Vagina (tissue), 2 donors: ENCODE results near the gene NPAS3.

Source experiments
- POLR2A ChIP-seq, 2 donors: fragments of 450-650 bp; IDR thresholded peaks; one replicate each; pipeline ENCODE4 v1.6.1; 2017; ENCODE audit warnings: antibody characterized with exemption in 2 of 2, mild to moderate bottlenecking in 2 of 2, moderate library complexity in 2 of 2
- POLR2AphosphoS5 ChIP-seq, 2 donors: sonication (generic); formaldehyde crosslinking; IDR thresholded peaks; one replicate each; pipeline ENCODE4 v1.9.0; 2017; ENCODE audit warnings: antibody characterized with exemption in 2 of 2, mild to moderate bottlenecking in 2 of 2, low read depth in 1 of 2; ENCODE audit not compliant: insufficient read depth in 1 of 2
- TF ChIP-seq, protein P1 (sequence below), 3 experiments: fragments of 450-650 bp in 2 of 3; fragments of 200-600 bp in 1 of 3; sonication (generic) in 1 of 3; IDR thresholded peaks; one replicate each; pipeline ENCODE4 v1.5.1; 2017 to 2019; ENCODE audit warnings: antibody characterized with exemption in 3 of 3, mild to moderate bottlenecking in 2 of 3, moderate library complexity in 2 of 3

DNA sequence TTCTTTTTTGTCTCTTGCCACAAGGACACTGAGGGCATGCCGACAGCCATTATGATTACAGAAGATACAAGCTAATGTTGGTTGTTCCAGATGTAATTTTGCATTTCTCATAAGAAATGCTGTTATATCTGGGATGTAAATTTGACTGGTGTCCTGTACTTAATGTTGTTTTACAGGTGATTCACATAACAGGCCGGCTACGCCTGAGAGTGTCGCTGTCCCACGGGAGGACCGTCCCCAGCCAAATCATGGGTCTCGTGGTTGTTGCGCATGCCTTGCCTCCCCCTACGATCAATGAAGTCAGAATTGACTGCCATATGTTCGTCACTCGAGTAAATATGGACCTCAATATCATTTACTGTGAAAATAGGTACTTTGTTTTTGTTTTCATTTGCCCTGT lies 835.5 kb downstream of the NPAS3 start:
- TF ChIP-seq, protein P1, sequence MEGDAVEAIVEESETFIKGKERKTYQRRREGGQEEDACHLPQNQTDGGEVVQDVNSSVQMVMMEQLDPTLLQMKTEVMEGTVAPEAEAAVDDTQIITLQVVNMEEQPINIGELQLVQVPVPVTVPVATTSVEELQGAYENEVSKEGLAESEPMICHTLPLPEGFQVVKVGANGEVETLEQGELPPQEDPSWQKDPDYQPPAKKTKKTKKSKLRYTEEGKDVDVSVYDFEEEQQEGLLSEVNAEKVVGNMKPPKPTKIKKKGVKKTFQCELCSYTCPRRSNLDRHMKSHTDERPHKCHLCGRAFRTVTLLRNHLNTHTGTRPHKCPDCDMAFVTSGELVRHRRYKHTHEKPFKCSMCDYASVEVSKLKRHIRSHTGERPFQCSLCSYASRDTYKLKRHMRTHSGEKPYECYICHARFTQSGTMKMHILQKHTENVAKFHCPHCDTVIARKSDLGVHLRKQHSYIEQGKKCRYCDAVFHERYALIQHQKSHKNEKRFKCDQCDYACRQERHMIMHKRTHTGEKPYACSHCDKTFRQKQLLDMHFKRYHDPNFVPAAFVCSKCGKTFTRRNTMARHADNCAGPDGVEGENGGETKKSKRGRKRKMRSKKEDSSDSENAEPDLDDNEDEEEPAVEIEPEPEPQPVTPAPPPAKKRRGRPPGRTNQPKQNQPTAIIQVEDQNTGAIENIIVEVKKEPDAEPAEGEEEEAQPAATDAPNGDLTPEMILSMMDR (IDR thresholded peaks at IDR 0.05) = no peak
- TF ChIP-seq POLR2A (IDR thresholded peaks at IDR 0.05) (no peak), POLR2AphosphoS5 (IDR thresholded peaks at IDR 0.05; ENCODE audit: insufficient read depth in 1 of 2, low read depth in 1 of 2) (no peak)
